SK-N-SH (cell line): ENCODE data around the gene COP1. TPM values are rescaled to one million over a fixed set of nuclear protein-coding genes. Genes with fewer than 3 reads are reported as not detected.

Experiments
- CTCF ChIA-PET: fragments of 300-600, 350-600 bp; formaldehyde crosslinking; extraction: SDS; loops from one replicate; lab custom pipeline; 2021; lab: Yijun Ruan, JAX
- POLR2A ChIA-PET: fragments of 350-600 bp; sonication (Branson Sonifier 250); formaldehyde crosslinking; extraction: SDS; loops from one replicate; lab custom pipeline; 2020; ENCODE audit warnings: antibody characterized with exemption, inconsistent platforms; lab: Yijun Ruan, JAX
- DNase-seq: peaks from one replicate; pipeline ENCODE4 v3.0.0; 2012
- H2AFZ ChIP-seq: fragments of 200-600 bp; sonication (generic); 2 replicates; pipeline ENCODE4 v1.8.1; 2016; ENCODE audit warnings: antibody characterized with exemption, mild to moderate bottlenecking, low read depth
- H3F3A ChIP-seq: fragments of 200-600 bp; sonication (generic); replicated peaks from 2 replicates; pipeline ENCODE3; 2016; ENCODE audit warnings: antibody characterized with exemption, mild to moderate bottlenecking; ENCODE audit not compliant: insufficient read depth
- H3K27ac ChIP-seq, 2 experiments: fragments of 200-500 bp in 1 of 2; fragments of 200-600 bp in 1 of 2; sonication (Bioruptor generic) in 1 of 2; sonication (generic), shearing (Covaris generic) in 1 of 2; 2 replicates each; pipeline versions ENCODE4 v1.5.1 to v1.6.1; 2014 to 2016; ENCODE audit warnings: low read depth in 2 of 2, inconsistent platforms in 1 of 2, low read length in 1 of 2, mild to moderate bottlenecking in 1 of 2, mixed read lengths in 1 of 2
- H3K27me3 ChIP-seq: fragments of 200-600 bp; sonication (generic), shearing (Covaris generic); 2 replicates; pipeline ENCODE4 v1.6.1; 2016; ENCODE audit warnings: mixed run types; ENCODE audit not compliant: insufficient read depth
- H3K36me3 ChIP-seq, 2 experiments: fragments of 200-500 bp in 1 of 2; fragments of 200-600 bp in 1 of 2; sonication (Bioruptor generic) in 1 of 2; sonication (generic) in 1 of 2; replicated peaks in 1 of 2; 2 replicates each; pipeline versions ENCODE3 to v1.5.1; 2014 to 2016; ENCODE audit warnings: low read length in 1 of 2, mild to moderate bottlenecking in 1 of 2; ENCODE audit not compliant: insufficient read depth in 2 of 2, control insufficient read depth in 1 of 2
- H3K4me1 ChIP-seq, 2 experiments: fragments of 200-500 bp in 1 of 2; fragments of 200-600 bp in 1 of 2; sonication (Bioruptor generic) in 1 of 2; sonication (generic), shearing (Covaris generic) in 1 of 2; 2 replicates each; pipeline versions ENCODE4 v1.5.1 to v1.6.1; 2014 to 2016; ENCODE audit warnings: low read depth in 1 of 2, low read length in 1 of 2, mixed run types in 1 of 2; ENCODE audit not compliant: insufficient read depth in 2 of 2, control insufficient read depth in 1 of 2
- H3K4me2 ChIP-seq: fragments of 200-600 bp; sonication (generic), shearing (Covaris generic); 2 replicates; pipeline ENCODE4 v1.6.1; 2017; ENCODE audit warnings: mixed run types
- H3K4me3 ChIP-seq, 2 experiments: fragments of 200-500 bp in 1 of 2; fragments of 200-600 bp in 1 of 2; sonication (Bioruptor generic) in 1 of 2; sonication (generic), shearing (Covaris generic) in 1 of 2; 2 replicates each; pipeline versions ENCODE4 v1.5.1 to v1.8.1; 2014 to 2016; ENCODE audit warnings: low read depth in 2 of 2, inconsistent platforms in 1 of 2, low read length in 1 of 2, mild to moderate bottlenecking in 1 of 2, mixed read lengths in 1 of 2, moderate library complexity in 1 of 2
- H3K79me2 ChIP-seq: fragments of 200-600 bp; sonication (generic); 2 replicates; pipeline ENCODE4 v1.8.1; 2017; ENCODE audit warnings: mild to moderate bottlenecking; ENCODE audit not compliant: insufficient read depth
- H3K9ac ChIP-seq: fragments of 200-600 bp; sonication (generic); 2 replicates; pipeline ENCODE4 v1.6.1; 2017; ENCODE audit warnings: mixed run types
- H3K9me2 ChIP-seq: fragments of 200-600 bp; sonication (generic); 2 replicates; pipeline ENCODE4 v1.6.1; 2017; ENCODE audit warnings: mixed run types
- H3K9me3 ChIP-seq: fragments of 200-600 bp; sonication (generic); 2 replicates; pipeline ENCODE4 v1.6.1; 2017; ENCODE audit warnings: mixed run types, mild to moderate bottlenecking, moderate library complexity
- H4K20me1 ChIP-seq: fragments of 200-600 bp; sonication (generic); 2 replicates; pipeline ENCODE4 v1.6.1; 2017; ENCODE audit warnings: mild to moderate bottlenecking, mixed run types; ENCODE audit not compliant: insufficient read depth
- EP300 ChIP-seq, 2 experiments: IDR thresholded peaks; 2 replicates each; pipeline versions ENCODE4 v1.4.0 to v1.6.1; 2012; ENCODE audit warnings: borderline replicate concordance in 1 of 2, low read depth in 1 of 2, low read length in 1 of 2
- EZH2phosphoT487 ChIP-seq: fragments of 200-600 bp; sonication (generic); IDR thresholded peaks from 2 replicates; pipeline ENCODE4 v1.6.1; 2017; ENCODE audit warnings: low read depth, mixed run types, mild to moderate bottlenecking, antibody characterized with exemption, moderate library complexity, borderline replicate concordance
- FOXM1 ChIP-seq: IDR thresholded peaks from 2 replicates; pipeline ENCODE4 v1.4.0; 2012; ENCODE audit warnings: low read depth, mild to moderate bottlenecking
- GATA2 ChIP-seq: sonication (generic); formaldehyde crosslinking; IDR thresholded peaks from 2 replicates; pipeline ENCODE4 v1.5.0; 2020; ENCODE audit warnings: mild to moderate bottlenecking, missing genetic modification reagents
- NRF1 ChIP-seq: IDR thresholded peaks from 2 replicates; pipeline ENCODE4 v1.6.1; 2012; ENCODE audit warnings: low read depth, mild to moderate bottlenecking, low read length
- RXRA ChIP-seq: IDR thresholded peaks from 2 replicates; pipeline ENCODE4 v1.4.0; 2012; ENCODE audit warnings: low read depth, mild to moderate bottlenecking, borderline replicate concordance
- SMC3 ChIP-seq: IDR thresholded peaks from 2 replicates; pipeline ENCODE4 v1.6.1; 2012; ENCODE audit warnings: low read depth, low read length, improper control_type of control experiment
- TCF12 ChIP-seq: IDR thresholded peaks from 2 replicates; pipeline ENCODE4 v1.4.0; 2012
- WGBS: methylation state at CpG from one replicate; pipeline ENCODE4 v1.1.6; 2017; ENCODE audit warnings: low lambda C conversion rate; 5-methylcytosine and 5-hydroxymethylcytosine counted together
- polyA plus RNA-seq, 3 experiments: library from polyadenylated mRNA; depleted of rRNA; stranded (reverse); fragments of >200 nt; gene quantifications; 2 replicates each; pipeline ENCODE4 v1.2.3, GENCODE V29; 2012
- TF ChIP-seq, protein P1 (sequence below): fragments of 200-600 bp; sonication (generic); IDR thresholded peaks from 2 replicates; pipeline ENCODE4 v1.6.1; 2017; ENCODE audit warnings: antibody characterized with exemption, mild to moderate bottlenecking, moderate library complexity
- TF ChIP-seq, protein P2 (sequence below): fragments of 150-350 bp; IDR thresholded peaks from 2 replicates; pipeline ENCODE4 v1.6.1; 2017; ENCODE audit warnings: antibody characterized with exemption, low read length, low read depth, borderline replicate concordance
- TF ChIP-seq, protein P3 (sequence below): IDR thresholded peaks from 2 replicates; pipeline ENCODE4 v1.6.1; 2012; ENCODE audit warnings: mild to moderate bottlenecking, low read depth, low read length, moderate library complexity
- TF ChIP-seq, protein P4 (sequence below): IDR thresholded peaks from 2 replicates; pipeline ENCODE4 v1.4.0; 2012; ENCODE audit warnings: low read depth
- TF ChIP-seq, protein P5 (sequence below): IDR thresholded peaks from 2 replicates; pipeline ENCODE4 v1.4.0; 2012; ENCODE audit warnings: low read depth, borderline replicate concordance
- TF ChIP-seq, protein P6 (sequence below): fragments of 150-350 bp; IDR thresholded peaks from 2 replicates; pipeline ENCODE4 v1.6.1; 2016; ENCODE audit warnings: mild to moderate bottlenecking, low read depth, low read length

Gene COP1
- polyA plus RNA-seq, 1 of the 3 experiments (the other 2 are of a cell fraction) = 10.3 TPM

DNA sequence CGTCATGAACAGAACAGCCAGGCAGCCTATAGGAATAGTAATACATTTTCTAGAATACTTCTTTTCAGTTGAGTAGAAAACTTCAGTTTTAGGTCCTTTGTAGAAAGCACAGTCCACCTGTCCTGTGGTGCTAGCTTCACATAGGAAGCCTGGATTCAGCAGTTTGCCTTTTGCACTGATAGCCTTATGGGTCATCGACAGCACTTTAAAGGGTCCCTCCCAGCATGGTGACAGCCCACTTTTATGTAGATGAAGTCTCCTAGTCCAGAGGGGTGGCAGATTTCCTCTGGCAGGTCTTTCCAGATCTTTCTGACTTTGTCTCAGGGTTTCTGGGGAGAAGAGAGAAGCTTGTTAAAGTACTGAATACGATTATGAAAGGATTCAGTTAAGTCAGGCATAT lies 302.3 kb downstream of the COP1 start:
- no peak for DNase-seq
- Histone ChIP-seq H3K9me3 (peaks cover 7% of the 10 kb centered on the region), H2AFZ (no peak overlapping the region), H3K9me2 (no peaks in the 10 kb centered on the region), H3K79me2 (no peaks in the 10 kb centered on the region), H3K27ac (no peak overlapping the region), H3K4me1 (no peaks in the 10 kb centered on the region), H3K27me3 (no peaks in the 10 kb centered on the region), H3K9ac (no peak overlapping the region), H3K36me3 (peaks cover 3 to 18% of the 10 kb centered on the region in 2 experiments), H3K4me3 (no peak overlapping the region), H3K4me2 (no peak overlapping the region), H3F3A (no peaks in the 10 kb centered on the region), H4K20me1 (no peaks in the 10 kb centered on the region)
- ChIA-PET POLR2A (no interaction called here), CTCF (interaction anchor here (1.0 to 1.4 kb wide), 3 partner anchors 9 to 427 kb away, joined by 3 read pairs; no protein-coding TSS in a partner anchor)
- WGBS = 89% methylated on average over 3 of the region's 3 CpGs
- TF ChIP-seq, protein P1, sequence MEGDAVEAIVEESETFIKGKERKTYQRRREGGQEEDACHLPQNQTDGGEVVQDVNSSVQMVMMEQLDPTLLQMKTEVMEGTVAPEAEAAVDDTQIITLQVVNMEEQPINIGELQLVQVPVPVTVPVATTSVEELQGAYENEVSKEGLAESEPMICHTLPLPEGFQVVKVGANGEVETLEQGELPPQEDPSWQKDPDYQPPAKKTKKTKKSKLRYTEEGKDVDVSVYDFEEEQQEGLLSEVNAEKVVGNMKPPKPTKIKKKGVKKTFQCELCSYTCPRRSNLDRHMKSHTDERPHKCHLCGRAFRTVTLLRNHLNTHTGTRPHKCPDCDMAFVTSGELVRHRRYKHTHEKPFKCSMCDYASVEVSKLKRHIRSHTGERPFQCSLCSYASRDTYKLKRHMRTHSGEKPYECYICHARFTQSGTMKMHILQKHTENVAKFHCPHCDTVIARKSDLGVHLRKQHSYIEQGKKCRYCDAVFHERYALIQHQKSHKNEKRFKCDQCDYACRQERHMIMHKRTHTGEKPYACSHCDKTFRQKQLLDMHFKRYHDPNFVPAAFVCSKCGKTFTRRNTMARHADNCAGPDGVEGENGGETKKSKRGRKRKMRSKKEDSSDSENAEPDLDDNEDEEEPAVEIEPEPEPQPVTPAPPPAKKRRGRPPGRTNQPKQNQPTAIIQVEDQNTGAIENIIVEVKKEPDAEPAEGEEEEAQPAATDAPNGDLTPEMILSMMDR = no peak
- TF ChIP-seq, protein P2, sequence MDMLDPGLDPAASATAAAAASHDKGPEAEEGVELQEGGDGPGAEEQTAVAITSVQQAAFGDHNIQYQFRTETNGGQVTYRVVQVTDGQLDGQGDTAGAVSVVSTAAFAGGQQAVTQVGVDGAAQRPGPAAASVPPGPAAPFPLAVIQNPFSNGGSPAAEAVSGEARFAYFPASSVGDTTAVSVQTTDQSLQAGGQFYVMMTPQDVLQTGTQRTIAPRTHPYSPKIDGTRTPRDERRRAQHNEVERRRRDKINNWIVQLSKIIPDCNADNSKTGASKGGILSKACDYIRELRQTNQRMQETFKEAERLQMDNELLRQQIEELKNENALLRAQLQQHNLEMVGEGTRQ = no peak
- TF ChIP-seq, protein P3, sequence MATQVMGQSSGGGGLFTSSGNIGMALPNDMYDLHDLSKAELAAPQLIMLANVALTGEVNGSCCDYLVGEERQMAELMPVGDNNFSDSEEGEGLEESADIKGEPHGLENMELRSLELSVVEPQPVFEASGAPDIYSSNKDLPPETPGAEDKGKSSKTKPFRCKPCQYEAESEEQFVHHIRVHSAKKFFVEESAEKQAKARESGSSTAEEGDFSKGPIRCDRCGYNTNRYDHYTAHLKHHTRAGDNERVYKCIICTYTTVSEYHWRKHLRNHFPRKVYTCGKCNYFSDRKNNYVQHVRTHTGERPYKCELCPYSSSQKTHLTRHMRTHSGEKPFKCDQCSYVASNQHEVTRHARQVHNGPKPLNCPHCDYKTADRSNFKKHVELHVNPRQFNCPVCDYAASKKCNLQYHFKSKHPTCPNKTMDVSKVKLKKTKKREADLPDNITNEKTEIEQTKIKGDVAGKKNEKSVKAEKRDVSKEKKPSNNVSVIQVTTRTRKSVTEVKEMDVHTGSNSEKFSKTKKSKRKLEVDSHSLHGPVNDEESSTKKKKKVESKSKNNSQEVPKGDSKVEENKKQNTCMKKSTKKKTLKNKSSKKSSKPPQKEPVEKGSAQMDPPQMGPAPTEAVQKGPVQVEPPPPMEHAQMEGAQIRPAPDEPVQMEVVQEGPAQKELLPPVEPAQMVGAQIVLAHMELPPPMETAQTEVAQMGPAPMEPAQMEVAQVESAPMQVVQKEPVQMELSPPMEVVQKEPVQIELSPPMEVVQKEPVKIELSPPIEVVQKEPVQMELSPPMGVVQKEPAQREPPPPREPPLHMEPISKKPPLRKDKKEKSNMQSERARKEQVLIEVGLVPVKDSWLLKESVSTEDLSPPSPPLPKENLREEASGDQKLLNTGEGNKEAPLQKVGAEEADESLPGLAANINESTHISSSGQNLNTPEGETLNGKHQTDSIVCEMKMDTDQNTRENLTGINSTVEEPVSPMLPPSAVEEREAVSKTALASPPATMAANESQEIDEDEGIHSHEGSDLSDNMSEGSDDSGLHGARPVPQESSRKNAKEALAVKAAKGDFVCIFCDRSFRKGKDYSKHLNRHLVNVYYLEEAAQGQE = no peak
- TF ChIP-seq RXRA (no peak), NRF1 (no peak), EP300 (IDR thresholded peaks at IDR 0.05; ENCODE audit: borderline replicate concordance in 1 of 2, low read depth in 1 of 2, low read length in 1 of 2) (no peak), TCF12 (no peak), GATA2 (CRISPR knock-in tag) (no peak), FOXM1 (no peak), EZH2phosphoT487 (no peak), SMC3 (no peak)
- TF ChIP-seq, protein P4, sequence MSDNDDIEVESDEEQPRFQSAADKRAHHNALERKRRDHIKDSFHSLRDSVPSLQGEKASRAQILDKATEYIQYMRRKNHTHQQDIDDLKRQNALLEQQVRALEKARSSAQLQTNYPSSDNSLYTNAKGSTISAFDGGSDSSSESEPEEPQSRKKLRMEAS = no peak
- TF ChIP-seq, protein P5, sequence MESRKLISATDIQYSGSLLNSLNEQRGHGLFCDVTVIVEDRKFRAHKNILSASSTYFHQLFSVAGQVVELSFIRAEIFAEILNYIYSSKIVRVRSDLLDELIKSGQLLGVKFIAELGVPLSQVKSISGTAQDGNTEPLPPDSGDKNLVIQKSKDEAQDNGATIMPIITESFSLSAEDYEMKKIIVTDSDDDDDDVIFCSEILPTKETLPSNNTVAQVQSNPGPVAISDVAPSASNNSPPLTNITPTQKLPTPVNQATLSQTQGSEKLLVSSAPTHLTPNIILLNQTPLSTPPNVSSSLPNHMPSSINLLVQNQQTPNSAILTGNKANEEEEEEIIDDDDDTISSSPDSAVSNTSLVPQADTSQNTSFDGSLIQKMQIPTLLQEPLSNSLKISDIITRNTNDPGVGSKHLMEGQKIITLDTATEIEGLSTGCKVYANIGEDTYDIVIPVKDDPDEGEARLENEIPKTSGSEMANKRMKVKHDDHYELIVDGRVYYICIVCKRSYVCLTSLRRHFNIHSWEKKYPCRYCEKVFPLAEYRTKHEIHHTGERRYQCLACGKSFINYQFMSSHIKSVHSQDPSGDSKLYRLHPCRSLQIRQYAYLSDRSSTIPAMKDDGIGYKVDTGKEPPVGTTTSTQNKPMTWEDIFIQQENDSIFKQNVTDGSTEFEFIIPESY = no peak
- TF ChIP-seq, protein P6, sequence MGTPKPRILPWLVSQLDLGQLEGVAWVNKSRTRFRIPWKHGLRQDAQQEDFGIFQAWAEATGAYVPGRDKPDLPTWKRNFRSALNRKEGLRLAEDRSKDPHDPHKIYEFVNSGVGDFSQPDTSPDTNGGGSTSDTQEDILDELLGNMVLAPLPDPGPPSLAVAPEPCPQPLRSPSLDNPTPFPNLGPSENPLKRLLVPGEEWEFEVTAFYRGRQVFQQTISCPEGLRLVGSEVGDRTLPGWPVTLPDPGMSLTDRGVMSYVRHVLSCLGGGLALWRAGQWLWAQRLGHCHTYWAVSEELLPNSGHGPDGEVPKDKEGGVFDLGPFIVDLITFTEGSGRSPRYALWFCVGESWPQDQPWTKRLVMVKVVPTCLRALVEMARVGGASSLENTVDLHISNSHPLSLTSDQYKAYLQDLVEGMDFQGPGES = no peak
